Stimulated activated effector memory CD8-positive, alpha-beta T cell treated with anti-CD3 and anti-CD28 coated beads, Interleukin-12 subunit alpha, Interleukin-12 subunit beta, amount 100 ng/mL, for 72 hours (primary cell): ENCODE data around the gene SIDT1.

ENCODE experiments used
- ATAC-seq: fragments of 150-1000 bp; cut with Tn5 transposase; 2 replicates; pipeline ENCODE4 v1.10.0; 2021
- DNase-seq, 2 donors: peaks; one replicate each; pipeline ENCODE4 v3.0.0; 2021 to 2022; ENCODE audit warnings: low spot score in 2 of 2
- H3K27ac Mint-ChIP-seq: one replicate; pipeline ENCODE4 v1.8.0; 2022; ENCODE audit warnings: mild to moderate bottlenecking, mixed read lengths
- H3K36me3 Mint-ChIP-seq: one replicate; pipeline ENCODE4 v1.8.0; 2022; ENCODE audit warnings: mild to moderate bottlenecking, mixed read lengths
- H3K4me1 Mint-ChIP-seq: one replicate; pipeline ENCODE4 v1.8.0; 2022; ENCODE audit warnings: mixed read lengths
- H3K4me3 Mint-ChIP-seq: one replicate; pipeline ENCODE4 v1.8.0; 2022; ENCODE audit warnings: mild to moderate bottlenecking, mixed read lengths
- H3K9me3 Mint-ChIP-seq: one replicate; pipeline ENCODE4 v1.8.0; 2022; ENCODE audit warnings: mixed read lengths

SIDT1 gene

DNA sequence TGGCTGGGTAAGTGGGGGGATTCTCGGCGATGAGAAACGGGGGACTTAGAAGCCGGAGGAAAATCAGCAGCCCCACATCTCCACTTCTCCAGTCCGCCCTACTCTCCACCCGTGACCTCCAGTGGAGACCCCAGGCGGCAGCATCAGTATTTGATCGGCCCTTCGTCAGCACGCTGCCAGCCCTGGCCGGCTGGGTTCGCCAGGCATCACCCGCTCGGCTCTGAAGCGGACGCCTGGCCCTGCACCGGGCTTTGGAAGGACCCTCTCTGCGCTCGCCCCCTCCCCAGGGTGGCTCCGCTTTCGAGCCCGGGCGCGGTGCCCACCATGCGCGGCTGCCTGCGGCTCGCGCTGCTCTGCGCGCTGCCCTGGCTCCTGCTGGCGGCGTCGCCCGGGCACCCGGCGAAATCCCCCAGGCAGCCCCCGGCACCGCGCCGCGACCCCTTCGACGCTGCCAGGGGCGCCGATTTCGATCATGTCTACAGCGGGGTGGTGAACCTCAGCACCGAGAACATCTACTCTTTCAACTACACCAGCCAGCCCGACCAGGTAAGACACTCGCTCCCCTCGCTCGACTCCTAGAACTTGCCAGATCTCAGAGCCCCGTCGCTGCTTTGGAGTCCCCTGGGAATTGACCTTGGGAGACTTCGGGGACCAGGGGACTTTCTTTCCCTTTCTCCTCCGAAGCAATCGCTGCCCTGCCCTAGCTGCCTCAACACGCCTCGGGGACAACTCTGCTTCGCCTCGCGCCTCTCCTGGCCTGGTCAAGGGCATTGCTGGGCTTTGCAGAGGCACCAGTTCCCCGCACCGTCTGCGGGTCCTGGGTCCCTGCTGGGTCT, 561 bp downstream of the SIDT1 start:
- Mint-ChIP-seq H3K4me1 (peaks cover 40% of the 10 kb centered on the region), H3K4me3 (peak overlapping the region; percentile 99), H3K27ac (peak overlapping the region; percentile 96), H3K9me3 (no peaks in the 10 kb centered on the region), H3K36me3 (peaks cover 13% of the 10 kb centered on the region)
- ATAC-seq (peak; percentile 69), DNase-seq (peak; percentile 28 to 76)

DNA sequence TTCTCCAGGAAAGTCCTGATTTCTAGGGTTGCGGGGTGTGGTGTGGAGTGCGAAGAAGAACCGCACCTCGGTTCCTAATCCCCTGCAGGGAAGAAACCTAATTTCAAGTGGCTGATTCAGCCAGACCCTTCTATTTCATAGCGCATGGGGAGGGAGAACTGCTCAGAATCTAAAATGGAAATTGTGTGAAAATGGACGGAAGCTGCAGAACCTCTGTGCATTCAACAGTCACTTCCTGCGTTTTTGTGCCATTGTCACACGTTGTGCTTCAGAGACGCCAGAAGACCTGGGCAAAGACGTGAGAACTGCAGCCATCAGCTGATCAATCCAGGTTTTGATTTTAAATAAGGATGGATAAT, 1.2 kb downstream of the SIDT1 start:
- ATAC-seq (peak; percentile 66), DNase-seq (no peak)
- Mint-ChIP-seq H3K27ac (peak overlapping the region; percentile 96), H3K4me1 (peaks cover 45% of the 10 kb centered on the region), H3K4me3 (peak overlapping the region; percentile 99), H3K9me3 (no peaks in the 10 kb centered on the region), H3K36me3 (peaks cover 13% of the 10 kb centered on the region)

DNA sequence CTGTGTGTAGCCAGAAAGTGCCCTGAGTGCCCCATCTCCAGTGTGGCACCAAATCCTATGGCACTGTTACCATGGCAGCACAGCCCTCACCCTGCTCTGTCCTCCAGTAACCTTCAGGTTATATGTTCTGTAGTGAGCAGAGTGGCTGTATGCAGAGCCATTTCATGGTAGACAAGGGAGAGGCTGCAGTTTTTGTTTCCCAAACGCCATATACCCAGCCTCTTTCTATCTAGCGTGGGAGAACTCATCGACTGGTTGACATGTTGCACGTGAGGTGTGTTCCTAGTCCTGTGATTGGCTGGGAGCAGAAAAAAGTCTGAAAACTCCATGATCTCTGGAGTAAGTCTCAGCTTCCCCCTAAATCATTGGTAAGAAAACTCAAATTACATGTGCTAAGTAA, 2.0 kb downstream of the SIDT1 start:
- Mint-ChIP-seq H3K4me1 (peaks cover 45% of the 10 kb centered on the region), H3K9me3 (no peaks in the 10 kb centered on the region), H3K4me3 (peak overlapping the region; percentile 99), H3K36me3 (peaks cover 13% of the 10 kb centered on the region), H3K27ac (peak overlapping the region; percentile 96)
- DNase-seq (no peak), ATAC-seq (peak; percentile 4)

DNA sequence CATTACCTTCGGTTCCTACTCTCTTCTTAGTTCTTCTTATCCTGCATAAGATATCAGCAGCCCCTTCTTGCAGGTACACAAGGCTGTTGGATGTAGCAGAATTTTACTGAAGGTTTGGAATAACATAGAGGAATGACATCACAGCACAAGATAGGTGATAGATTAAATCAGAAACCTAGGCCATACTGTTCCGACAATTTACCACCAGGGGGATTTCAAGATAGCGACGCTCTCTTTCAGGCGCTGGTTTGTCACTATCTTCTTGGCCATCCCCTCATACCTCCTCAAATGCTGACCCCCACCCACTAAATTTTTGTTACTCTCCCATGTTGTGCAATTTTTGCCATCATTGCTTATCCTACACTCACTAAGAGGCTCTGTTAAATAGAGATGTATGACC, 3.5 kb downstream of the SIDT1 start:
- H3K4me1 Mint-ChIP-seq: peaks cover 45% of the 10 kb centered on the region
- DNase-seq (no peak), ATAC-seq (no peak)
- peak overlapping the region; percentile 18 for H3K27ac Mint-ChIP-seq
- no peaks in the 10 kb centered on the region for H3K9me3 Mint-ChIP-seq
- H3K4me3 Mint-ChIP-seq: peak overlapping the region; percentile 34
- H3K36me3 Mint-ChIP-seq: peaks cover 18% of the 10 kb centered on the region

DNA sequence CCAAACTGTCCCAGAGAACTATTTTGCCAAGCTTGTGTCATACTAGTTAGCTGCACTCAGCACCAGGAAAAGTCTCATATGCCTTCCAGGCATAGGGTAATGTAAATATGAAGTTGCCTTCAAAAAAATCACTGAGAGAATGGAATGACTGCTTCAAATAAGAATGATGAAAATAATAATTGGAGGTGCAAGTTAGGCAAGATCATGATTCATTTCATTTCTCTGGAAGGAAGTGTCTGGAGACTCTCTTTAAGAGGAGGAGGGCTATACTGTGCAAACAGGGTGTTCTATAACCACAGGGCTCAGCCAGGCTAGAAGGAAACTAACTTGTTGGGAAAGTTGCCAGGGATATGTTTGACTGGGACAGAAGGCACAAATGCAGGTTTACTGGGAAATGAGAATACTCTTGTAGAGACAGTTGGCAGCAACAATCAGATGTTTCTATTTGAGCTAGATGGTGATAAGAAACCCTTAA, 4.3 kb downstream of the SIDT1 start:
- no peak for DNase-seq
- peak overlapping the region; percentile 18 for H3K27ac Mint-ChIP-seq
- H3K4me1 Mint-ChIP-seq: peaks cover 45% of the 10 kb centered on the region
- H3K9me3 Mint-ChIP-seq: no peaks in the 10 kb centered on the region
- ATAC-seq: no peak
- peaks cover 18% of the 10 kb centered on the region for H3K36me3 Mint-ChIP-seq
- H3K4me3 Mint-ChIP-seq: peak overlapping the region; percentile 34

DNA sequence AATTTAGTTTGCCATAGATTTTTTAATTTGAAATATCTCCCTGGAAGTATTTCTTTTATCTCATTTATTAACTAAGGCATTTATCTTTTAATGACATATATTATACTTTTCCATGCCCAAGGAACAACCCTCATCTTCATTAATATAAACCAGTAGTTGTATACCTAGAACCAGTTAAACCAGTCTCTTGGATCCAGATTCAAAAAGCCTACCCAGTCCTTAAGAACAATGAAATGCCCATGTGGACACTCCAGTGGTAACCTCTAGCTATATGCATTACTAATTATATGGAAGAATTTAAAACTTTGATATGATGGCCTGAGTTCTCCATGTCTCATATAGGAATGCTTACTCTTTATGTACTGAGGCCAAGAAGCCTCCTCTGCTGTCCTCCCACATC, 4.8 kb downstream of the SIDT1 start:
- Mint-ChIP-seq H3K36me3 (peaks cover 23% of the 10 kb centered on the region), H3K9me3 (no peaks in the 10 kb centered on the region), H3K27ac (peak overlapping the region; percentile 18), H3K4me3 (no peak overlapping the region), H3K4me1 (peaks cover 45% of the 10 kb centered on the region)
- ATAC-seq (no peak), DNase-seq (no peak)

DNA sequence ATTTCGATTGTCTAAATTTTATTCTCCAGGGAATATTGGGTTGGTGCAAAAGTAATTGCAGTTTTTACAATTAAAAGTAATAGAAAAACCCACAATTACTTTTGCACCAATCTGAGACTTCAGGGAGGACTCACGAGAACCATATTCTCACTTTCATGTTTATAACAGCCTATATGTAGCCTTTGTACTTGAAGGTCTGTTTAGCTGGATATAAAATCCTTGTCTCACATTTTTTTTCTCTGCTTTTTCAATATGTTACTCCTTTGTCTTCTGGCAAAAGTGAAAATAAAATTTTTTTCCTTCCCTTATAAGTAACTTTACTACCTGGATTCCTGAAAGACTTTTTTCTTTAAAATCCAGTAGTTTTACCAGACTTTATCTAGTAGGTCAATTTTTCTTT, 9.2 kb downstream of the SIDT1 start:
- Mint-ChIP-seq H3K9me3 (no peaks in the 10 kb centered on the region), H3K4me1 (peaks cover 27% of the 10 kb centered on the region), H3K27ac (no peak overlapping the region), H3K4me3 (no peak overlapping the region), H3K36me3 (peaks cover 16% of the 10 kb centered on the region)
- no peak for ATAC-seq
- DNase-seq: no peak

DNA sequence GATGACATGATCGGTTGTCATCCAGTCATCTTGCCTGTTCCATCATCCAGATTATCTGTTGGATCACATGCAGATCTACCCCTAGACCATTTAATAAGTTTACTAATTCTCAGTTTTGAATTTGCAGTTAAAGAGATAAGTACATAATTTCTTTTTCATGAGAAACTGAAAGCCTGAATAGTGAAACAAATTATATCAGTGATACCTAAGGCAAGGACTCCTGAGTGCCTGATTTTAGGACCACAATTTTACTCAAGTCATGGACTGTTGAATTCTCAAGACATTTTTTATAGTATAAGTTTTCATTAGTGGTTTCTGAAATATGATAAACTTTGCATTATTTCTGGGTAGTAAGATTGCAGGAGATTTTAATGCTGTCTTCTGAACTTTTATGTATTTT, 13.2 kb downstream of the SIDT1 start:
- no peak overlapping the region for H3K27ac Mint-ChIP-seq
- no peaks in the 10 kb centered on the region for H3K9me3 Mint-ChIP-seq
- no peak overlapping the region for H3K4me3 Mint-ChIP-seq
- H3K4me1 Mint-ChIP-seq: peaks cover 34% of the 10 kb centered on the region
- H3K36me3 Mint-ChIP-seq: peaks cover 11% of the 10 kb centered on the region
- DNase-seq (no peak), ATAC-seq (no peak)

DNA sequence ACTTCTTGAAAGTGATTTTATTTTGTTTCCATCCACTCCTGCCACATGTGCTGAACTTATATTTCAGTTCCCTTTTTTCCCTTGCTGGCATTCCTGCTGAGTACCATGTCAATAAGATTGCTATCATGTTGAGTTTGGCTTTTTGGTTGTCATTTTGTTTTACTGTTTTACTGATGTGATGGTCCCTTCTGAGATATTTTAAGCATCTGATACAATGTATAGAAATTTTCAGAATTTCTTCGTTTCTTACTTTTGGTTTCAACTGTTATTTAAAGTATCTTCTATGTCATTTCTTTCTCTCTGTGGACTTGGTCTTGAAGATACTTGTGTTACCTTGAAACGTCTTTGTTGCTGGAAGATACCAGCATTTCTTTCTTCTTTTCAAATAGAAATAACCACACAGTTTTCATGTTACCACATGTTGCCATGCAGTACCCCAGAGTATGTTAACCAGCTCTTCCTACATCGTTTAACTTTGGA, 14.1 kb downstream of the SIDT1 start:
- H3K4me1 Mint-ChIP-seq: peaks cover 34% of the 10 kb centered on the region
- no peak for ATAC-seq

DNA sequence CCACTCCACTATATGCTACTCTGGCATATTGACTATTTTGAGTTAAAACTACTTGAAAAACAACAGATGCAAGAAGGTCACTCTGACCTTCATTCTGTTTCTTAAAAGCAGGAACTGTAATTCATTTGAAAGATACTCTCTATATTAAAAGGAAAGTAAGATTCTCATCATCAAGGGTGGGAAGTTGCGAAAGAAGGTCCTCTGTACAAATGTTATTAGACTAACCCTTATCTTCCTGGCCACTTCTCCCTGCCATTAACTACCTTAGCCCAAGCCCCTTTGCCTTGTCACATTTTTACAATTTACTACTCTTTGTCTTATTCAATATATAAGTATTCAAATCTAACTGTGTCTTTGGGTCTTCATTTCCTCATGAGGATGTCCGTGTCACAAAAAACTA, 16.1 kb downstream of the SIDT1 start:
- H3K4me3 Mint-ChIP-seq: no peak overlapping the region
- peaks cover 10% of the 10 kb centered on the region for H3K36me3 Mint-ChIP-seq
- DNase-seq (no peak), ATAC-seq (no peak)
- peaks cover 39% of the 10 kb centered on the region for H3K4me1 Mint-ChIP-seq
- no peak overlapping the region for H3K27ac Mint-ChIP-seq
- no peaks in the 10 kb centered on the region for H3K9me3 Mint-ChIP-seq

More for the DNA sequence above, 14.1 kb downstream of the SIDT1 start:
- DNase-seq: no peak
- peak overlapping the region; percentile 64 for H3K27ac Mint-ChIP-seq
- H3K36me3 Mint-ChIP-seq: peaks cover 11% of the 10 kb centered on the region
- H3K9me3 Mint-ChIP-seq: no peaks in the 10 kb centered on the region
- H3K4me3 Mint-ChIP-seq: peak overlapping the region; percentile 41

DNA sequence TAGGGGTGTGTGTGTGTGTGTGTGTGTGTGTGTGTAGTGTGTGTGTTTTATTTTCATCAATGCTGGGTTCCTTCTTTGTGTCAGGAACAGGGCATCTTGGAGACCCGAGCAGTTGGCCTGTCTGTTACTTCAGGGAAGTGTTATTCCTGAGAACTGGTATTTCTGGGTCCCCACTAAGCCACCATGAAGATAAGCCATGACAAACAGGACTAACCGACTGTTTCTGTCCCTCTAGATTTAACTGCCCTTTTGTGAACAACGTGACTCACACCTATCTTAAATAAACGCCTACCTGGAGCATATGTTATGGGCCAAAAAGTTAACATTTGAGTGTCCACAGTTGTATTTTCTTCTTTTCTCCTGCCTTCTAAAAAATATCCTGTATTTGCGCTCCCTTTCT, 19.5 kb downstream of the SIDT1 start:
- Mint-ChIP-seq H3K4me3 (no peak overlapping the region), H3K36me3 (peaks cover 7% of the 10 kb centered on the region), H3K27ac (no peak overlapping the region), H3K9me3 (no peaks in the 10 kb centered on the region), H3K4me1 (peaks cover 32% of the 10 kb centered on the region)
- no peak for DNase-seq
- no peak for ATAC-seq

DNA sequence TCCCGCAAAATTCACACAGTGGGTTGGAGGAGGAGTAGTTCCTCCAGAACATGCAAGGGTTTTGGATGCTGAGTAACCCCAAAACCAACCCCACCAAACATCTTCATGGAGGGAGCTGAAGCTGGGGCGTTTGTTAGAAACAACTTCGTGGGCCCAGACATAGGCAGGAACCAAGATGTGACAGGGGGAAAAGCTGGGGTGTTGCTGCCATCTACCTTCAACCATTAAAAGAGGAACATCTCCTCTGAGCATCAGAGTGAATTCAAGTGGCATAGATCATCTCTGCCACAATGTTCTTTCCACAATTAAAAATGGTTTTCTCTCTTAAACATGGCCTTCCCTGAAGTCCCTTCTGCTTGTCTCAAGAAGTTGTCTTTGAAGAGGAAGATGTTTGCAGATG, 20.5 kb downstream of the SIDT1 start:
- Mint-ChIP-seq H3K9me3 (no peaks in the 10 kb centered on the region), H3K36me3 (peaks cover 7% of the 10 kb centered on the region), H3K27ac (no peak overlapping the region), H3K4me3 (no peak overlapping the region), H3K4me1 (peaks cover 38% of the 10 kb centered on the region)
- ATAC-seq: no peak
- no peak for DNase-seq

DNA sequence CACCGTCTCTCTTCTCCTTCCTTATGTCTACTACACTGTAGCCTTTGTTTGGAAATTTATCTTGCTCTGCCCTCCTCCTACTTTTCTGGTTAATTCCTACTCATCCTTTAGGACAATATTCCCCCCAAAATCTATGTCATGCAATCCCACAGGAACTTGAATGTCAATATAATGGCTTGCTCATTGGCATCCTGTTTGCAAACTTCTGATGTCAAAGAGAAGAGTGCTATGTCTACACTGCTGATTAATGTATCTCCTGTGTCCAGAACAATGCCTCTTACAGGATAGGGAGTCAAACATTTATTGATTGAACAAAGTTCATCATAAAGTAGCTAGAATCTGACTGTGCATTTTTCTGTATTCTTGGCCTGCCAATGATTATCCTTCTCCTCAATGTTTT, 22.8 kb downstream of the SIDT1 start:
- ATAC-seq (no peak), DNase-seq (no peak)
- no peak overlapping the region for H3K27ac Mint-ChIP-seq
- H3K9me3 Mint-ChIP-seq: no peaks in the 10 kb centered on the region
- H3K4me1 Mint-ChIP-seq: peaks cover 30% of the 10 kb centered on the region
- peaks cover 7% of the 10 kb centered on the region for H3K36me3 Mint-ChIP-seq
- no peak overlapping the region for H3K4me3 Mint-ChIP-seq

DNA sequence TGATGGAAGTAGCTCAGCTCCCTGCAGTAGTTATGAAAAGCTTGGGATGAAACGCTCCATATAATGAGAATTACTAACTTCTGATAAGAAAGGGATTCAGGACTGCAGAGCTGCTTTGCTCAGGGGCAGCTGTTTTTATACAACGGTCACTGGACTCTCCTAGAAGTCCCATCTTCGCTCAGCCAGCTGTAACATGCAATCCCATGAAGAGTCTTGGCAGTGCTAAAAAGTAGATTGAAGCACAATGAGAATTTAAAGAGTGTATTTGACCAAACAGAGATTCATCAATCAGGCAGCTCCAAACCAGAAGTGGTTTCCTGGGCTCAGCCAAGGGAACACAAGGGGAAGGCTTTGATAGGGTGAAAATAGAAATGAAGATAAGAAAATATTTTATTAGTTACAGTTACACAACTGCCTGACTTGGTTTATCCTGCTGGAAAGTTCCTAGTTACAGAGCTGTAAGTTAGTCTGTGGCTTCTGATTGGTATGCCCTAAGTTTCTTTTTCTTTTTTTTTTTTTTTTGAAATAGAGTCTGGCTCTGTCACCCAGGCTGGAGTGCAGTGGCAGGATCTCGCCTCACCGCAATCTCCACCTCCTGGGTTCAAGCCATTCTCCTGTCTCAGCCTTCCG, 24.1 kb downstream of the SIDT1 start:
- no peak overlapping the region for H3K27ac Mint-ChIP-seq
- H3K9me3 Mint-ChIP-seq: no peaks in the 10 kb centered on the region
- DNase-seq: no peak
- ATAC-seq: no peak
- peaks cover 7% of the 10 kb centered on the region for H3K36me3 Mint-ChIP-seq
- no peak overlapping the region for H3K4me3 Mint-ChIP-seq
- peaks cover 33% of the 10 kb centered on the region for H3K4me1 Mint-ChIP-seq

DNA sequence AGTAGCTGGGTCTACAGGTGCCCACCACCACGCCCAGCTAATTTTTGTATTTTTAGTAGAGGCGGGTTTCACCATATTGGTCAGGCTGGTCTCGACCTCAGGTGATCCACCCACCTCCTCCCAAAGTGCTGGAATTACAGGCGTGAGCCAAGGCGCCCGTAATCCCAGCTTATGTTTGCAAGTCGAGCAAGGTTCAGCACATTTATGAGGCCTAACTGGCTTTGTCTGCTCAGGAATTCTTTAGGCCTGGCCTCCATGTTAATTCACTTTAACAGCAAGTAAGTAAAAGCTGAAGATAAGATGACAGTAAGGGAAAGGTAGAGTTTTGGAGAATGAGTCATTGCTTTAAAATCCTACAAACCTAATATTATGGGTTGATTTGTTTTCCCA, 24.6 kb downstream of the SIDT1 start:
- Mint-ChIP-seq H3K9me3 (no peaks in the 10 kb centered on the region), H3K36me3 (peaks cover 7% of the 10 kb centered on the region), H3K27ac (peak overlapping the region; percentile 10), H3K4me3 (no peak overlapping the region), H3K4me1 (peaks cover 32% of the 10 kb centered on the region)
- DNase-seq (no peak), ATAC-seq (no peak)

DNA sequence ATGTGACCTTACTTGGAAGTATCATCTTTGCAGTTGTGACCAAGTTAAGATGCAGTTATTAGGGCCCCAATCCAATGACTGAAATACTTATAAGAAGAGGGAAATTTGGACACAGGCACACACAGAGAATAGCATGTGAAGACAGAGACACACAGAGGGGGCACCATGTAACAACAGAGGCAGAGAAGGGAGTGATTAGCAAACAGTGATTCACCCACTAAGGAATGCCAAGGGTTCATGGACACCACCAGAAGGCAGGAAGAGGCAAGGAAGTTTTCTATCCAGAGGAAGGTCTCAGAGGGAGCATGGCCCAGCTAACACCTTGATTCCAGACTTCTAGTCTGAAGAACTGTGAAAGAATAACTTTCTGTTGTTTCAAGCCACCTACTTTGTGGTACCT, 25.0 kb downstream of the SIDT1 start:
- H3K27ac Mint-ChIP-seq: peak overlapping the region; percentile 10
- peaks cover 30% of the 10 kb centered on the region for H3K4me1 Mint-ChIP-seq
- DNase-seq: no peak
- ATAC-seq: no peak
- H3K4me3 Mint-ChIP-seq: no peak overlapping the region
- H3K36me3 Mint-ChIP-seq: peaks cover 7% of the 10 kb centered on the region
- H3K9me3 Mint-ChIP-seq: no peaks in the 10 kb centered on the region
